HG03175 (cell line): ENCODE data around the gene OGFRL1.

Experiments
- ATAC-seq: cut with Tn5 transposase; IDR thresholded peaks from one replicate; pipeline ENCODE4 v1.9.1; 2021; ENCODE audit warnings: mild to moderate bottlenecking, moderate library complexity; ENCODE audit not compliant: unreplicated experiment

OGFRL1 gene

DNA sequence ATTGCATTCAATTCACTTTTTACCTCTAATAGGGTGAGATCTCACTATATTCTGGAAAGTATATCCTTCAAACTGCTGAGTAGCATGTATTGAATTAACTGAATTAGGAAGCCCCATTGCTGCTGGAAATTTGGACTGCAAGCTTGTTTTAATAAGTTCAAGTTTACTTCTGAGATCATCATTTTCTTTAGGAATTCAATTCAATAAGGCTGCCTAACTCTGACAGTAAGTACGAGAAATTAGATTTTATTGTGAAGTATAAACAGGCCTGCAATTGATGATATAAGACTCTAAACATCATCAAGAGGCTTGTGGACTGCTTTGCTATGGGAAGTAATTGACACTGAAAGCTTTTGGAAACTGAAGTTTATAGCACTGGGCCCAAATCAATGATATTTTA is 44.4 kb downstream of the OGFRL1 start:
- no peak for ATAC-seq

DNA sequence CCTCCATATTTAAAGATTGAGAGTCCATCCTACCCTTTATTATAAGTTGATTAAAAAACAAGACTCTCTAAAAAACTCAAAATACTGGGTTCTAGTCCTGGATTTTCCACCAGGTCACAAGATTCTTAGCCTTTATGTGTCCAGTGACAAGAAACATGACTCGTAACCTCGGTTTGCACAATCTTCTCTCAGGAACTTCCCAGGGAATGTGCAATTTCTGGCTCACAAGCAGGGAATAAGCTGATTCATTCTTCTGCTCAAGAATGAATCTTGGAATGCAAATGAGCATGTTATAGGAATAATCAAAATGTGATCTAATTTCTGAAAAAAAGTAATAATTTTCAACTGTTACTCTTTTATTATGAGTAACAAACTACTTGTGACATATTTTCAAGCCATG is 45.1 kb downstream of the OGFRL1 start:
- no peak for ATAC-seq

DNA sequence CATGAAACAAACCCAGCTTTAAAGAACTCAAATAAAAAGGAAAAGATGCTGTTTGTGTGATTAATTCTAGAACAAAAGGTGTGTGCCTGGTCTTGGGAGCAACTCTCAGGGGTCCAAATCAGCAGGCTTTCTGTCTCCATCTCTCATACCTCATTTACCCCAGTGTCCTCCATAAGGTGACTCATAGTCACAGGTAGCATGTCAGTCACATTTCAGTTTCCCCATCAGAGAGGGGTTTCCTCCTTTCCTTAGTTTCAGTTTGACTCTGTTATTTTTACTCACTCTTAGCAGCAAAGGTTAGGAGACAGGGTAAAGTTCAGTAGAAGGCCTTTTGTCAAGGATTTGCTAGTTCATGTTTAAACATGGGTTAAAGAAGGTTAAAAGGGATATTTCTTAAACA is 46.2 kb downstream of the OGFRL1 start:
- no peak for ATAC-seq

DNA sequence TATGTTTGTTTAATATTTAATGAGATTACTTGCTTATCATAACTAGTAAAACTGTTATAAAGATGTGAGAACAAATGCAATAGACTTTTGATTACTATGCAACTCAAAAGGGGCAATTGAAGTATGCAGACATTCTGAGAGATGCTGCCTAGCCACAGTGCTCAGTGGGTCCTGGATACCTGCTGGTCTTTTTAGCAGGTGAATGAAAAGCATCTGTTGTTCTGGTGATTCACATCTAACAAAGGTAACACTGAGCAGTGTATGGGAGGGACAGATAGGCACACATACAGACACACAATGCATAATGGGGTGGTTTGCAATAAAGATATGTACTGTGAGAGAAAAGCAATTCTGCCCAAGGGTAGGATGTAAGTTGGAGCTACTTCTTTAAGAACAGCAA is 46.9 kb downstream of the OGFRL1 start:
- ATAC-seq, result no peak

GRCh38 chr6:71336901-71337300 is 48.3 kb downstream of the OGFRL1 start:
- no peak for ATAC-seq

- no peak for ATAC-seq
Measured at GRCh38 chr6:71338540-71339316, 50.1 kb downstream of the OGFRL1 start.

- no peak for ATAC-seq
Measured at GRCh38 chr6:71342772-71343171, 54.2 kb downstream of the OGFRL1 start.

DNA sequence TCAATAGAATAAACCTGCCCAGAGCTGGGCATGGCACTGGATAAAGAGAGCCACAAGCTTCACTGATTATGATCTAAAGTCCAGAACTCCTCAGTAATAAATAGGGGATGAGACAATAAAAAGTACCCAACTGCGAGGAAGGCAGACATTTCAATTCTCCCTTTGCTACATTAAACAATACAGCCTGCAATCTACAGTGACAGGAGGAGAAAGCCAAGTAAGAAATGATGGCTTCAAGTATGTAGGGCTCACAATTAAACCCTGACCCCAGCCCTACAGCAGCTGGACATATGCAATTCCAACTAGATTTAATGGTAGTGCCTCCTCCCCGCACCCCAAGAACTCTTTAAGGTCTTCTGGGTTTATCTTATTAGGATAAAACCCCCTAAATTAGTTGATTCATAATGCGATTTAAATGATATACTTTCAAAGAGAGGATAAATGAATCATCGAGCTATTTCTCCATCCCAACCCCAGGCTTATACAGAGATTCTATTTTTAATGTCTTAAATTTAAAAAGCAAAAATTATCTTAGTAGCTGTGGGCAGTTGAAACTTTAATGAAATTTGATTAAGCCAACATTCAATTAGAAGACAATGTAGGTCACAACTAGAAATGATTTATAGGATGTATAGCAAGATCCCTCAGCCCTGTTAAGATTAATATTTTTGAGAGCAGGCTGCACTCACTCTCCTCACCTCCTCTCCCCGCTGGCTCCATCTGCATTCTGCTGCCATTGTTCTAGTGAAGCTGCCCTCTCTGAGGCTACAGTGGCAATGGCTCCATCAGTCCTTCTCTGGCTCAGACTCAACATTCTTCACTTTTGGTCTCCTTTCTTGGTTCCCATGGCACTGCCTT is 57.1 kb downstream of the OGFRL1 start:
- ATAC-seq, result no peak

DNA sequence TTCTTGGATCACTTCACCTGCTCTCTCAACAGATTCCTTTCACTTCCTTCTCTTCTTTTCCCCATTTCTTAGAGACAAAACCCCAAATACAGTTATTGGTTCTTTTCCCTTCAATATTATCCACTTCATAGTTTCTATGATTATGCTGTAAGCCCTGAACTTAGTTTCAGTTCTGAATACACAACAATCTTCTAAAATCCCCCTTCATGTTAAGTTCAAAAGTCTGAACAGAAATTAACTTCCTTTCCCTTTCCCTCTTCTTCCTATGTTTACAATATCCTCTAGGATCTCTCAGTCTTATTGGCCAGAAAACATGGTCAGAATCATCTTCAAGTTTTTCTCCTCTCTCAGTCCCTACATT is 57.7 kb downstream of the OGFRL1 start:
- no peak for ATAC-seq

GRCh38 chr6:71347119-71347518 is 58.5 kb downstream of the OGFRL1 start:
- no peak for ATAC-seq

- no peak for ATAC-seq
Measured at GRCh38 chr6:71349395-71349794, 60.8 kb downstream of the OGFRL1 start.

DNA sequence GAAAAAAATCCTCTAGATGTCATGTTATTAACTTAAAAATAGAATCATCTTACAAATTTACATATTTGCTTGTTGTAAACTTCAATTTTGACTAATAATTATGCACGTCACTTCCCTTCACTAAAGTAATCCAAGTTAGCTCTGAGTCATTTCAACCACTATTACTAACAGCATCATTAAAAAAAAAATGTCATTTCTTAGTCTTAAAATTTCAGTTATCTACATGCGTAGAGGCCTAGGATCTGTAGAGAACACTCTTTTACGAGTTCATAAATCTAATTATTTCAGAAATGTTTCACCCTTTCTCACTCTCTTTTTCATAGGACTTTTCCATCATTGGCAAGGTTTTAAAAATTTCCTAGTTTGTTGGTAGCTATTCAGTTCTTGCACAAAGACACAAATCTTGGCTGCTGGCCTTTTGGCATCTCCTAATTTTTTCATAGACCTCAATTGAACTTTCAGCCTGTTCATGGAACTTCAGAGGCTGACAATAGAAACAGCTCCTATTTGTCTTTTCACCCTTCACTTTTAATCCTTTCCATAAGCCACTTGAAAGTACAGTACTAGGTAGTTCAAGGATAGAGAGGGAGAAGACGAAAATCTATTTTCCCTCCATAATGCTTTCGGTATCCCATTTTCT is 61.5 kb downstream of the OGFRL1 start:
- no peak for ATAC-seq

DNA sequence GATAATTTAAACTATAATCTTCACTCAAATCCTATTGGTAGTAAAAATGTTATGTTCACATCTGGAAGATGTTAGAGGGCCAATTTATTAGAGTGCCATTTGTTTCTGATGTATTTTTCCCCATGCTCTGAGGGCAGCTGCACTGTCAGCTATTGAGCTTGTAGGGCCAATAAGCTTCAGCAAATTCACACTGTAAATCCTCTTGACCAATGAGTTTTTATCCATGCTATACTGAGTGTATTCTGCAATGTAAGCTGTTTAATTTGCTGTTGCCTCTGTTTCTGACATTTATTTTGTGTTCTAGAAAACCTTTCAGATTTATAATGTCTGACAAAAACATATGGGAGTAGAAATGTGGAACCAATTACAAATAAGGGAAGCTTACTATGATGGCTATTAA is 62.6 kb downstream of the OGFRL1 start:
- ATAC-seq, result no peak
